A673 (cell line): ENCODE measurements around the gene GRM3. TPM values are rescaled to one million over a fixed set of nuclear protein-coding genes. Genes with fewer than 3 reads are reported as not detected.

Experiments used
- BruUV-seq: library from RNA; stranded (reverse); fragments of 400-500 nt; replicated peaks from 2 replicates; lab custom pipeline; 2021; lab: Mats Ljungman, UMichigan
- CTCF ChIA-PET: fragments of 300-600 bp; sonication (Branson Sonifier 250); formaldehyde crosslinking; loops from one replicate; lab custom pipeline; 2022; ENCODE audit warnings: antibody characterized with exemption; lab: Charles Lee
- POLR2A ChIA-PET: fragments of 300-600 bp; sonication (Branson Sonifier 250); formaldehyde crosslinking; loops from one replicate; lab custom pipeline; 2022; ENCODE audit warnings: antibody characterized with exemption; ENCODE audit not compliant: low non-redundant PET; lab: Charles Lee
- DNase-seq: peaks from one replicate; pipeline ENCODE4 v3.0.0-alpha.2; 2015; ENCODE audit warnings: low spot score
- H3K27ac ChIP-seq: fragments of 200-600 bp; sonication (generic); 2 replicates; pipeline ENCODE4 v1.5.1; 2016; ENCODE audit warnings: mixed run types, low read depth, mild to moderate bottlenecking, mixed read lengths, antibody characterized with exemption, low read length; ENCODE audit not compliant: poor library complexity, severe bottlenecking
- H3K27me3 ChIP-seq: fragments of 200-600 bp; sonication (generic); replicated peaks from 2 replicates; pipeline ENCODE4 v1.6.1; 2017; ENCODE audit warnings: mixed run types, low read depth, mild to moderate bottlenecking, mixed read lengths, antibody characterized with exemption, low read length; ENCODE audit not compliant: insufficient read depth, poor library complexity
- H3K36me3 ChIP-seq: fragments of 200-600 bp; sonication (generic); 2 replicates; pipeline ENCODE4 v1.6.1; 2016; ENCODE audit warnings: mixed run types, mild to moderate bottlenecking, mixed read lengths, antibody characterized with exemption, low read length; ENCODE audit not compliant: insufficient read depth, poor library complexity, severe bottlenecking
- H3K4me1 ChIP-seq: fragments of 200-600 bp; sonication (generic); 2 replicates; pipeline ENCODE4 v1.6.1; 2017; ENCODE audit warnings: mixed run types, mild to moderate bottlenecking, mixed read lengths, antibody characterized with exemption, low read length; ENCODE audit not compliant: insufficient read depth, poor library complexity, severe bottlenecking
- H3K4me3 ChIP-seq: fragments of 200-600 bp; sonication (generic); 2 replicates; pipeline ENCODE4 v1.5.1; 2016; ENCODE audit warnings: low read depth, mixed run types, mild to moderate bottlenecking, mixed read lengths, low read length; ENCODE audit not compliant: poor library complexity, severe bottlenecking
- H3K9me3 ChIP-seq: fragments of 200-600 bp; sonication (generic); 2 replicates; pipeline ENCODE4 v1.6.1; 2016; ENCODE audit warnings: mixed run types, low read depth, mild to moderate bottlenecking, mixed read lengths, antibody characterized with exemption, low read length; ENCODE audit not compliant: poor library complexity, severe bottlenecking
- EZH2 ChIP-seq: fragments of 200-600 bp; sonication (generic); IDR thresholded peaks from 2 replicates; pipeline ENCODE4 v1.6.1; 2017; ENCODE audit warnings: borderline replicate concordance, low read depth, mild to moderate bottlenecking, mixed read lengths, antibody characterized with exemption, low read length; ENCODE audit not compliant: poor library complexity, severe bottlenecking
- intact Hi-C: fragments of 100-400 bp; cut with micrococcal nuclease; formaldehyde crosslinking; loops from one replicate; pipeline ENCODE4 v1.10.0; 2022; ENCODE audit not compliant: unreplicated experiment
- total RNA-seq: library from RNA; stranded (reverse); gene quantifications from 2 replicates; pipeline ENCODE4 v1.2.3, GENCODE V29; 2021
- TF ChIP-seq, protein P1 (sequence below): fragments of 300-800, 200-600 bp; sonication (generic); conservative IDR thresholded peaks from 2 replicates; pipeline ENCODE4 v1.5.1; 2017; ENCODE audit warnings: low read depth, mild to moderate bottlenecking, antibody characterized with exemption, low read length, moderate library complexity, mixed read lengths

The GRM3 gene
- total RNA-seq, 1 experiment from 2014 or later: not detected

DNA sequence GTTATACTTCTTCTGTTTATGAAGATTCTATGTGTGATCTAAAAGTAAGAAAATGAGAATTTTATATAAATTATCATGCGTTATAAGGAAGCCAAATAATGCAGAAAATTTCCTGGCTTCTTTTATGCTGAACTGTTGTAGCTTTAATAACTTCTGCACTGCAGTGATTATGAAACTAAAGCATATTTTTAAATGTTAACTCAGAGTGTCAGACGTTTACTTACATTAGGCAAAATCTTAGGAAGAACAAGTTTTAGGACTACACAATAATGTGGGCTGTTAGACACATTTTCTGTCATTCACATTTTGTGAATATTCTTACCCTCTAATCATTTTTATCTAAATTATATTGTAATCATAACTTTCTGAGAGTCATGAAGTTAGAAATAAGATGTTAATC lies 22.0 kb downstream of the GRM3 start:
- Histone ChIP-seq H3K4me1 (no peaks in the 10 kb centered on the region), H3K9me3 (no peaks in the 10 kb centered on the region), H3K27me3 (peaks cover 16% of the 10 kb centered on the region), H3K27ac (no peak overlapping the region), H3K36me3 (no peaks in the 10 kb centered on the region), H3K4me3 (no peak overlapping the region)
- CTCF ChIA-PET: no interaction called here
- intact Hi-C loops: no loop called here
- no TSS peak for BruUV-seq
- POLR2A ChIA-PET: no interaction called here
- DNase-seq: no peak
- no peak for TF ChIP-seq EZH2
- TF ChIP-seq, protein P1, sequence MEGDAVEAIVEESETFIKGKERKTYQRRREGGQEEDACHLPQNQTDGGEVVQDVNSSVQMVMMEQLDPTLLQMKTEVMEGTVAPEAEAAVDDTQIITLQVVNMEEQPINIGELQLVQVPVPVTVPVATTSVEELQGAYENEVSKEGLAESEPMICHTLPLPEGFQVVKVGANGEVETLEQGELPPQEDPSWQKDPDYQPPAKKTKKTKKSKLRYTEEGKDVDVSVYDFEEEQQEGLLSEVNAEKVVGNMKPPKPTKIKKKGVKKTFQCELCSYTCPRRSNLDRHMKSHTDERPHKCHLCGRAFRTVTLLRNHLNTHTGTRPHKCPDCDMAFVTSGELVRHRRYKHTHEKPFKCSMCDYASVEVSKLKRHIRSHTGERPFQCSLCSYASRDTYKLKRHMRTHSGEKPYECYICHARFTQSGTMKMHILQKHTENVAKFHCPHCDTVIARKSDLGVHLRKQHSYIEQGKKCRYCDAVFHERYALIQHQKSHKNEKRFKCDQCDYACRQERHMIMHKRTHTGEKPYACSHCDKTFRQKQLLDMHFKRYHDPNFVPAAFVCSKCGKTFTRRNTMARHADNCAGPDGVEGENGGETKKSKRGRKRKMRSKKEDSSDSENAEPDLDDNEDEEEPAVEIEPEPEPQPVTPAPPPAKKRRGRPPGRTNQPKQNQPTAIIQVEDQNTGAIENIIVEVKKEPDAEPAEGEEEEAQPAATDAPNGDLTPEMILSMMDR: no peak

DNA sequence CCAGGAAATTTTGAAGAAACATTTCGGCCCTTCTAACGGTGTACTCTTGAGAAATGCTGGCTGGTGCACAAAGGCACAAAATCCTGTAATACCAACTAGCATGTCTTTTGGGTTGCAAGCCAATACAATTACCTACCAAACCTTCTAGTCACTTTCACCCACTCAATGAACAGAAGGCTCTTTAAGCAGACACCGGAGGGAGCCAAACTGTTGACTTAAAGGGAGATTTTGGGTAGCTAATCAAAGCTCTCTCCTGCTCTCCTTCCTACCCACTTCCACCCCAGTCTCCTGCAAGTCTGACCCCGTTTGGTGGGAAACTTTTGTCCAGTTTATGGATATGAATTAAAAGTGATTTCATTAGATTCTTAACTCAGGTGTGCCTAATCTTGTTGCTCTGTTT lies 24.0 kb downstream of the GRM3 start:
- DNase-seq: no peak
- POLR2A ChIA-PET: no interaction called here
- intact Hi-C loops: no loop called here
- H3K36me3 ChIP-seq: no peaks in the 10 kb centered on the region
- H3K4me1 ChIP-seq: no peaks in the 10 kb centered on the region
- TF ChIP-seq, protein P1: no peak
- no peak for TF ChIP-seq EZH2
- no peaks in the 10 kb centered on the region for H3K9me3 ChIP-seq
- CTCF ChIA-PET: no interaction called here
- BruUV-seq: no TSS peak
- H3K4me3 ChIP-seq: no peak overlapping the region
- H3K27me3 ChIP-seq: peaks cover 16% of the 10 kb centered on the region
- H3K27ac ChIP-seq: no peak overlapping the region

DNA sequence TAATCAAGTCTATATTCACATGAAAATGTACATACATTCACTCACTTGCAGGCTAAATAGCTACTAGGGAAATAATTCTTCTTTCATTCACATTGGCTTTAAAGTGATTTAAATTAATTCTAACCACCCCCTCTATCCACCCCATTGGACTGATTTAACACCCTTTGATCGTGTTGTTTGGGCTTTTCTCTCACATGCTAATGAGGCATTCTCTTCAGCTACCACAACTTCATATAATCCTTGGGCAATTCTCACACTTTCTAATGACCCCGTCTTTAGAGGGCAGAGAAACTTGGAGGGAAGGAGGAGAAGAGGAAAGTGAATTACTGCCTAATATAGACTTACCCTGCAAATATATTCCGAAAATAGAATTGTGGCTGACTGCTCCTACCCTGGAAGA lies 24.6 kb downstream of the GRM3 start:
- no TSS peak for BruUV-seq
- POLR2A ChIA-PET: no interaction called here

More for the DNA sequence above, 24.6 kb downstream of the GRM3 start:
- no peak overlapping the region for H3K27ac ChIP-seq
- intact Hi-C loops: no loop called here
- H3K27me3 ChIP-seq: peaks cover 16% of the 10 kb centered on the region
- H3K9me3 ChIP-seq: no peaks in the 10 kb centered on the region
- no peak for TF ChIP-seq EZH2
- TF ChIP-seq, protein P1: no peak
- CTCF ChIA-PET: no interaction called here
- no peaks in the 10 kb centered on the region for H3K36me3 ChIP-seq
- H3K4me3 ChIP-seq: no peak overlapping the region
- no peaks in the 10 kb centered on the region for H3K4me1 ChIP-seq
- DNase-seq: no peak
